Cardiac fibroblast (primary cell): ENCODE data around the gene PI4K2A.

Experiments used
- DNase-seq, 2 donors: peaks; one replicate each; pipeline versions ENCODE4 v3.0.0 to v3.0.0-alpha.2; 2010; ENCODE audit warnings: low read depth in 2 of 2
- H3K4me3 ChIP-seq, 2 donors: replicated peaks in 1 of 2; 1 replicate in 1 of 2; 2 replicates in 1 of 2; pipeline ENCODE4 v1.5.1; 2011; ENCODE audit warnings: low read depth in 2 of 2, low read length in 2 of 2, mild to moderate bottlenecking in 2 of 2, moderate library complexity in 1 of 2
- TF ChIP-seq, protein P1 (sequence below): IDR thresholded peaks from one replicate; pipeline ENCODE4 v1.5.1; 2011; ENCODE audit warnings: low read depth, mild to moderate bottlenecking, low read length, inconsistent platforms

The PI4K2A gene

DNA sequence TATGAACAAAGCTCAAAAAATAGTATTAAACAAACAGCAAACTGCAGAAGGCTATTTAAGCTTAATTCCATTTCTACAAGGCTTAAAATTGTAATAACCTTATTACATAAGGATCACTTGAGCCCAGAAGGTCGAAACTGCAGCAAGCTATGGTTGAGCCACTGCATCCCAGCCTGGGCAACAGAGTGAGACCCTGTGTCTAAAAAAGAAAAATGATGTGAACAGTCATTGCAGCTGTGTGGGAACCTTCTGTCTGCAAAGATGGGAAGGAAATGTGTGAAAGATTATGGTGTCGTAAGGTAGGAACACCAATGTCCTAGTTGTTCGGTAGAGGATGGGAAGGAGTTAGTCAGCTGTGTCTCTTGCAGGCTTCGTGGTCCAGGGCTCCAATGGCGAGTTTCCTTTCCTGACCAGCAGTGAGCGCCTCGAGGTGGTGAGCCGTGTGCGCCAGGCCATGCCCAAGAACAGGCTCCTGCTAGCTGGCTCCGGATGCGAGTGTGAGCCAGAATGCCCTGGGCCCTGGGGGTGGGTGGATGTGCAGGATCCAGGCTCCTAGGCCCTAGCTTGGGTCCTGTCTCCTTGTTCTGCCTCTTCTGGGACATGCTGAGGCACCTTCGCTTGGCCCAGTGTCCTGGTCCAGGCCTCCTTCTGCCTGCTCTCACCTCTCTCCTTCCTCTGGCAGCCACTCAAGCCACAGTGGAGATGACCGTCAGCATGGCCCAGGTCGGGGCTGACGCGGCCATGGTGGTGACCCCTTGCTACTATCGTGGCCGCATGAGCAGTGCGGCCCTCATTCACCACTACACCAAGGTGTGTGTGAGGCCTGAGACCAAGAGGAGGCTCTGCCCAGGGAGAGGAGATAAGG is 41.8 kb upstream of the PI4K2A start:
- TF ChIP-seq, protein P1, sequence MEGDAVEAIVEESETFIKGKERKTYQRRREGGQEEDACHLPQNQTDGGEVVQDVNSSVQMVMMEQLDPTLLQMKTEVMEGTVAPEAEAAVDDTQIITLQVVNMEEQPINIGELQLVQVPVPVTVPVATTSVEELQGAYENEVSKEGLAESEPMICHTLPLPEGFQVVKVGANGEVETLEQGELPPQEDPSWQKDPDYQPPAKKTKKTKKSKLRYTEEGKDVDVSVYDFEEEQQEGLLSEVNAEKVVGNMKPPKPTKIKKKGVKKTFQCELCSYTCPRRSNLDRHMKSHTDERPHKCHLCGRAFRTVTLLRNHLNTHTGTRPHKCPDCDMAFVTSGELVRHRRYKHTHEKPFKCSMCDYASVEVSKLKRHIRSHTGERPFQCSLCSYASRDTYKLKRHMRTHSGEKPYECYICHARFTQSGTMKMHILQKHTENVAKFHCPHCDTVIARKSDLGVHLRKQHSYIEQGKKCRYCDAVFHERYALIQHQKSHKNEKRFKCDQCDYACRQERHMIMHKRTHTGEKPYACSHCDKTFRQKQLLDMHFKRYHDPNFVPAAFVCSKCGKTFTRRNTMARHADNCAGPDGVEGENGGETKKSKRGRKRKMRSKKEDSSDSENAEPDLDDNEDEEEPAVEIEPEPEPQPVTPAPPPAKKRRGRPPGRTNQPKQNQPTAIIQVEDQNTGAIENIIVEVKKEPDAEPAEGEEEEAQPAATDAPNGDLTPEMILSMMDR, result no peak
- no peak for DNase-seq
- no peak overlapping the region for H3K4me3 ChIP-seq

DNA sequence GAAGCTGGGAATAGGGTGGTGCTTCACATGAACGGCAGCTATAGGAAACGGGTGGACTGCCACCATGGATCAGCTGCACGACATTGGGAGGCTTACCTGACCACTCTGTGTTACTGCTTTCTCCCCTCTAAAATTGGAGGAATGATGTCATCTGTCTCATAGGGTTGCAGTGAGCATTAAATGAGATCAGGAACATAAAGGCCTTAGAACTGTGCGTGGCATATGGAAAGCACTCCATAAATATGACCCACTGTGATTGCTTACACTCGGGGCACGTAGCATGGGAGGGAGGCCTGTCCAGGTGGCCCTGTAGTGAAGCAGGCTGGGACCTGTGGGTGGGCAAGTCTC is 41.2 kb upstream of the PI4K2A start:
- H3K4me3 ChIP-seq, result no peak overlapping the region
- DNase-seq, result no peak
- TF ChIP-seq, protein P1, result no peak

DNA sequence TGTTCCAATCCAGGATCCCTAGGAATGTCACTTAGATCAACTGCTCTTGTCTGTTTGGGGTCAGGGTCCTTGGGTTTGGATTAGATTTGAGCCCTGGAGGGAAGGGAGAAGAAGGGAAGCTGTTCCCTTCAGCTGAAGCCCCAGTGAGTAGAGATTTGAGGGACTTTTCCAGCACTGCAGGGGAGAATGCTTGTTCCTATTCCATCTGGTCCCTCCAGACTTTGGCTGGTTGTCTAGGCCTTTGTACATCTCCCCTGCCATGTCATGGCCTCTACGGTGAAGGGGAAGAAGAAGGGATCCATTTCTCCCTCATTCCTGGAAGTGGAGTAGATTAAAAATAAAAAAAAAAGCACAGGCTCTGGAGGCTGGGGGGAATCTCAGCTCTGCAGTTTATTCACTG is 39.9 kb upstream of the PI4K2A start:
- H3K4me3 ChIP-seq, result no peak overlapping the region
- TF ChIP-seq, protein P1, result no peak
- no peak for DNase-seq

DNA sequence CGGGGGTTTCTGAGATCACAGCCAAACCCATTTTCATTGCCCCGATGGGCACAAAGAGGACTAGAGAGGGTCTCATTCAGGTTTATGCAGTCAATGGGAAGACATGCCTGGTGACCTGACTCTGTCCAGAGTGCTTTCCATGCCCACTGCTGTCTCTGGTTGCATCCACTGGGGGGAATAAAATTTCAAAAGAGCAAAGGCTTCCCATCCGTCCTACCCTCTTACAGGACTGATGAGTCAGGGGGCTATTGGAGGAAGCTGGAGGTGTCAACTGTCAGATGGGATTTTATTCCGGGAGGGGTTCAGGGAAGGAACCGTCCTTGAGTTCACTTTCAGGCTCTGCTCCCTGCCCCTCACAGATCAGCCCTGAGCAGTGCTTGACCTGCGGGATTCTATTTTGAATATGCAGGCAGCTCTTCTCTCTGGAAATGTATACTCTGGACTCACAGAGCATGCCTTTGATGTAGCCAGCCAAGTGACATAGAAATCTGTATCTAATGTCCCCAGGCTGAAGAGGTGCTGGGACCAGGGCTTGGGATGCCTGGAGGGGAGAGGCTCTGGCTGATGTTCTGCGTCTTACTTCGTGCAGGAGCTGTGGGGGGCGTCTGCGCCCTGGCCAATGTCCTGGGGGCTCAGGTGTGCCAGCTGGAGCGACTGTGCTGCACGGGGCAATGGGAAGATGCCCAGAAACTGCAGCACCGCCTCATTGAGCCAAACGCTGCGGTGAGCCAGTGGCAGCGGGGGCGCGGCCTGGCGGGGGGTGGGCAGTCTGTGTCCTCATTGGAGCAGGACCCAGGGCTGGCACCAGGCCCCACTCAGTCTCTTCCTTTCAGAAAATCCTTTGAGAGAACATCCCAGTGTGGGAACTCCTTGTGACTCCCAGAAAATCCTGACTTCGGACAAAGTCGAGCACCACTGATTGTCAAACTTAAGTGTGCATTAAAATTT is 38.9 kb upstream of the PI4K2A start:
- no peak for DNase-seq
- TF ChIP-seq, protein P1, result no peak
- no peak overlapping the region for H3K4me3 ChIP-seq

DNA sequence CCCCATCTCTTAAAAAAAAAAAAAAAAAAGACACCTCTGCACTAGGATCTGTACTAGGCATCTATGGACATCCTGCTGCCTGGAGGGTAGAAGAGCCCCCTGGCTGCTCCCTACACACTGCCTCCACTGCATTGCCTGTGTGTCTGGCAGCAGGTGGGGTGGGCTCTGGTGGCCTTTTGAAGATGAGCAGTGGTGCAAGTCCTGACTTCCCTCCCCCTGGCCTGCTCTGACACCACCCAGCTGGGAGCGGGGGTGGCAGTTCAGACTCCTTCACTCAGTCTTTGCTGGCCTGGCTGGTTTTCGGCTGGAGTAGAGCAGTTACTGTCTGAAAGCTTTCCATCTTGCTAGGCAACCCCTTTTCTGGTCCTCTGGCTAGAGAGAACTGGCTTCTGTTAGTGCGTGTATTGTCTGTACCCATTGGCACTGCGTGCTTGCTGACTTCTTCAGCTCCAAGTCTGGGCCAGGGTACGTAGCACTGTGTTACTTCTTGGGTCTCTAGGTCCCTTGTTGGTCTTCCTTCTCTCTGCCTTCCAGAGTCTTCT is 33.3 kb upstream of the PI4K2A start:
- DNase-seq, result no peak
- H3K4me3 ChIP-seq, result no peak overlapping the region
- TF ChIP-seq, protein P1, result no peak

DNA sequence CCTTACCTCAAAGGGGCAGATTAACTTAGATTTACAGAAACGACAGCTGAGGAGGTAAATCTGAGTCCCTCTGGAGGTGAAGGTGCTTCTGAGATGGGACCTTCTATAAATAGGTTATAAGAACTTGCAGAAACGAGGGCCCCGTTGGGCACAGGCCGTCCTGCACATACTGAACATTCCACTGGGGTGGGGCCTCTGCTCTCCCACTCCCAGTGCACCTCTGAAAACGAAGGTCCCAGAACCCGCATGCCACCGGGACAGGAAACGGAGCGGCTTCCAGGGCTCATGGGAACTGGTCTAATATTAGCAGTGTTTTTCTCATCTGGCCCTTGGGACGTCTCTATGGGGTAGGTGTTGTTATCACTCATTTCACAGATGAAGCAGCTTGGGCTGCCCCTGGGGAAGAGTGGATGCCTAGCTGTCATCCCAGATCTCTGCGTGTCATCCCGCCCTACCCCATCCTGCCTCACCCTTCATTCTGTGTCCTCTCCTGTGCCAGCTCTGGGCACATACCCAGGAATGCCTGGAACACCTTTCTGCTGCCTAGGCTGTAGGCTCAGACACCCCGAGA is 31.4 kb upstream of the PI4K2A start:
- H3K4me3 ChIP-seq, result no peak overlapping the region
- TF ChIP-seq, protein P1, result no peak
- no peak for DNase-seq
